Fibroblast of villous mesenchyme (primary cell): ENCODE data around the gene CCNG2. TPM values are rescaled to one million over a fixed set of nuclear protein-coding genes. Genes with fewer than 3 reads are reported as not detected.

Experiments used
- DNase-seq: peaks from one replicate; pipeline ENCODE4 v3.0.0-alpha.2; 2010; ENCODE audit warnings: low read depth
- H3K4me3 ChIP-seq: 2 replicates; pipeline ENCODE4 v1.5.1; 2011; ENCODE audit warnings: low read depth, mild to moderate bottlenecking, low read length
- CTCF ChIP-seq: IDR thresholded peaks from 2 replicates; pipeline ENCODE4 v1.5.1; 2012; ENCODE audit warnings: low read depth, mild to moderate bottlenecking, low read length; ENCODE audit not compliant: insufficient read depth
- total RNA-seq: library from RNA; depleted of rRNA; stranded (reverse); fragments of >200 nt; gene quantifications from 2 replicates; pipeline ENCODE4 v1.2.3, GENCODE V29; 2012

Gene CCNG2
- total RNA-seq, 1 donor: 25.9 TPM

GRCh38 chr4:77163641-77164040 lies 6.6 kb downstream of the CCNG2 start:
- DNase-seq: no peak
- TF ChIP-seq CTCF: no peak
- no peak overlapping the region for H3K4me3 ChIP-seq

GRCh38 chr4:77167173-77167572 lies 10.2 kb downstream of the CCNG2 start:
- no peak for DNase-seq
- H3K4me3 ChIP-seq: no peak overlapping the region
- TF ChIP-seq CTCF: no peak

GRCh38 chr4:77167866-77168265 lies 10.9 kb downstream of the CCNG2 start:
- no peak for TF ChIP-seq CTCF
- H3K4me3 ChIP-seq: no peak overlapping the region
- DNase-seq: no peak

GRCh38 chr4:77169481-77169880 lies 12.5 kb downstream of the CCNG2 start:
- no peak for TF ChIP-seq CTCF
- DNase-seq: peak; percentile 86
- H3K4me3 ChIP-seq: no peak overlapping the region

- no peak for TF ChIP-seq CTCF
- H3K4me3 ChIP-seq: no peak overlapping the region
- no peak for DNase-seq
Measured at GRCh38 chr4:77170926-77171325, 13.9 kb downstream of the CCNG2 start.

- TF ChIP-seq CTCF: no peak
- DNase-seq: peak; percentile 92
Measured at GRCh38 chr4:77172336-77172735, 15.3 kb downstream of the CCNG2 start.

GRCh38 chr4:77174426-77174825 lies 17.4 kb downstream of the CCNG2 start:
- no peak for TF ChIP-seq CTCF
- H3K4me3 ChIP-seq: no peak overlapping the region
- DNase-seq: no peak

More at GRCh38 chr4:77172336-77172735, 15.3 kb downstream of the CCNG2 start:
- no peak overlapping the region for H3K4me3 ChIP-seq
